ES-I3 (cell line): ENCODE results near the gene GLE1.
"Not testable (repeated sequence)": the region's sequence is repeated elsewhere in the genome, so short reads cannot be mapped to it uniquely, and the experiment has no call there.

Source experiments
- H3K36me3 ChIP-seq: 2 replicates; pipeline ENCODE4 v1.6.1; 2013; ENCODE audit warnings: mild to moderate bottlenecking, low read length, control low read depth, moderate library complexity; ENCODE audit not compliant: insufficient read depth
- H3K4me1 ChIP-seq: 2 replicates; pipeline ENCODE4 v1.6.1; 2013; ENCODE audit warnings: mild to moderate bottlenecking, control low read depth, low read length; ENCODE audit not compliant: insufficient read depth
- H3K9ac ChIP-seq: 2 replicates; pipeline ENCODE4 v1.6.1; 2013; ENCODE audit warnings: low read depth, mild to moderate bottlenecking, low read length, moderate library complexity
- H3K9me3 ChIP-seq: 2 replicates; pipeline ENCODE4 v1.6.1; 2013; ENCODE audit warnings: mild to moderate bottlenecking, low read length, moderate library complexity; ENCODE audit not compliant: control insufficient read depth, insufficient read depth

The GLE1 gene

DNA sequence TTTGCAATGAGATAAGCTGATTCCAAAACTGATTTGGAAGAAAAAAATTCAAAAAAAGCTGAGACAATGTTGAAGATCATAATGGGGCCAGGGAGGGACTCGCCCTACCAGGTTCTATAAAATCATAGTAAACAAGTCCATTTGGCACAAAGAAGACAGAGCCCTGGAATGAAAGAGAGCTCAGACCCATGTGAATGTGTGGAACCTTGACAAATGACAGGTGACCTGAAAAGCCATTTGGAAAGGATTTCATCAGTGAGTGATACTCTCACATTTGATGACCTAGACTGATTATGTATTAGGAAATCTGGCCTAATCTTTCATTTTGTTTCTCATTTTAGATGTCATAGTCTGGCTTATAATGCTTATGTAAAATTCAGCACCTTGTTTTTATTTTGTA lies 74.7 kb downstream of the GLE1 start:
- H3K4me1 ChIP-seq: no peaks in the 10 kb centered on the region
- peaks cover 66% of the 10 kb centered on the region for H3K36me3 ChIP-seq
- H3K9ac ChIP-seq: no peak overlapping the region
- H3K9me3 ChIP-seq: no peaks in the 10 kb centered on the region

DNA sequence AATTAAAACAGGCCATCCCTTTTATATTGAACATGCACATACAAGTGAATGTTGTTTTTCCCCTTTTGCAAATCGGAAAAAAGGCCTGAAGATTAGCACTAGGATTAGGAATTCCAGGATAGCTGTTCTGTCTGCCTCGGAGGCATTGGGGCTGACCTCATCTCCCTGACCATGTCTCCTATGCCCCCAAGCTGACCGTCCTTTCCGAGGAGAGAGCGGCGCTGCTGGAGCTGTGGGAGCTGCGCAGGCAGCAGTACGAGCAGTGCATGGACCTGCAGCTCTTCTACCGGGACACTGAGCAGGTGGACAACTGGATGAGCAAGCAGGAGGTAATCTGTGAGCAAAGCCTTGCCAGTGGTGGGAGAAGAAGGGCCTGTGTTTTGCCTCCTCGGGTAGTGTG lies 76.2 kb downstream of the GLE1 start:
- peaks cover 63% of the 10 kb centered on the region for H3K36me3 ChIP-seq
- H3K4me1 ChIP-seq: no peaks in the 10 kb centered on the region
- H3K9me3 ChIP-seq: no peaks in the 10 kb centered on the region
- no peak overlapping the region for H3K9ac ChIP-seq

DNA sequence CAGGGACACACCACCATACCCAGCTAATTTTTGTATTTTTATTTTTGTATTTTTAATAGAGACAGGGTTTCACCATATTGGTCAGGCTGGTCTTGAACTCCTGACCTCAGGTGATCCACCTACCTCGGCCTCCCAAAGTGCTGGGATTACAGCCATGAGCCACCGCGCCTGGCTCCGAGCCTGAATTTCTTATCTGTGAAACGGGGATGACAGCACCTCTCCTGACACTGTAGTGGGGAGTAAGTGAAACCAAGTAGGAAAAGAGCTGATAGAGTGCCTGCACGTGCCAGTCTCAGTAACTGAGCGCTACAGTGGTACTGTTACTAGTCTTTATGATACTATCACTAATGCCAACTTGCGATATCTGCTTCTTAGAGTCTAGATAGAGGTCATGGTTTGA lies 80.6 kb downstream of the GLE1 start:
- H3K9me3 ChIP-seq: not testable (repeated sequence)
- H3K36me3 ChIP-seq: peaks cover 46% of the 10 kb centered on the region

DNA sequence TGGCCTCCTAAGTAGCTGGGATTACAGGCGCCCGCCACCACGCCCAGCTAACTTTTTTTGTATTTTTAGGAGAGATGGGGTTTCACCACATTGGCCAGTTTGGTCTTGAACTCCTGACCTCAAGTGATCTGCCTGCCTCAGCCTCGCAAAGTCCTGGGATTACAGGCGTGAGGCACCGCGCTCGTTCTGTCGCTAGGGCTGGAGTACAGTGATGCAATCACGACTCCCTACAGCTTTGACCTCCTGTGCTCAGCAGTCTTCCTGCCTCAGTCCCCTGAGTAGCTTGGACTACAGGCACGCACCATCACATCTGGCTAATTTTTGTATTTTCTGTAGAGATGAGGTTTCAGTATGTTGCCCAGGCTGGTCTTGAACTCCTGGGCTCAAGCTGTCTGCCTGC lies 82.4 kb downstream of the GLE1 start:
- H3K36me3 ChIP-seq: peaks cover 41% of the 10 kb centered on the region
- H3K9me3 ChIP-seq, H3K4me1 ChIP-seq, H3K9ac ChIP-seq: not testable (repeated sequence)

More for the DNA sequence above, 80.6 kb downstream of the GLE1 start:
- not testable (repeated sequence) for H3K9ac ChIP-seq, H3K4me1 ChIP-seq

DNA sequence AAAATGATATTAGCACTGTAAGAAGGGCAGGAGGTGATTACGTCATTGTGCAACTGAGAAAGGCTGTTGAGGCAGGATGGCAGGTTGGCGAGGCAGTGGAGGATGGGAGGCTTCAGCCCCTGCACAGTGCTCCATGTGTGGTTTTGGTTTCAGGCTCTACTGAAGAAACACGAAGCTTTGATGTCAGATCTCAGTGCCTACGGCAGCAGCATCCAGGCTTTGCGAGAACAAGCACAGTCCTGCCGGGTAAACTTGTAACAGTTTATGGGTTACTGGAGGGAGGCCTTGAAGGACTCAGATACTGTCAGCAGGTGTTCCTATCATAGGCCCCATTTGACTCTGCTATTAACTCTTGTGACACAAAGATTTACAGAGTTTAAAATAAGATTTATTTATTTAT lies 82.9 kb downstream of the GLE1 start:
- peaks cover 39% of the 10 kb centered on the region for H3K36me3 ChIP-seq
- no peak overlapping the region for H3K9ac ChIP-seq
- H3K9me3 ChIP-seq: no peaks in the 10 kb centered on the region
- no peaks in the 10 kb centered on the region for H3K4me1 ChIP-seq

DNA sequence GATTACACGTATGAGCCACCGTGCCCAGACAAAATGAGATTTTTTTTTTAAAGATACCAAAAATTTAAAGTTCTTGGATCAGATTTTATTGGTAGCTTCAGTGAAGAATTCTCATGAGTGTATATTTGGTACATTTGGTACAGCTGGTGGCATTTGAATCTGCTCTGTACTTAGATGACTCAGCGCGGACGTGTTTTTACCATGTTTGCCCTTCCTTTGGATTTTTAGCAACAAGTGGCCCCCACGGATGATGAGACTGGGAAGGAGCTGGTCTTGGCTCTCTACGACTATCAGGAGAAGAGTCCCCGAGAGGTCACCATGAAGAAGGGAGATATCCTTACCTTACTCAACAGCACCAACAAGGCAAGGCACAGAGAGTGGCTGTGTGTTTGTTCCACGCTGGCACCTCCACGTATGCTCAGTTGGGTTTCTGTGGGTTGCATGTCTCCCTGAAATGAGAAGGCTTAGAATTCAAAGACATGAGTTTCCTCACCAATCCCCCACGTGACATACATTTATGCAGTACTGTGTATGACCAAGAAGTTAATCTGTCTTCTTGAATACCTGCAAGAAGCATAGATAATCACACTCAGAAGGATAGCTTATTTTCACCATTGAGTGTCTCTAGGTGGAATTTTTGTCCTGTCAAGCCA lies 84.2 kb downstream of the GLE1 start:
- Histone ChIP-seq H3K4me1 (no peaks in the 10 kb centered on the region), H3K9ac (no peak overlapping the region), H3K9me3 (no peaks in the 10 kb centered on the region), H3K36me3 (peaks cover 39% of the 10 kb centered on the region)
